ENCODE measurements around the gene CISH. TPM values are rescaled to one million over a fixed set of nuclear protein-coding genes. Genes with fewer than 3 reads are reported as not detected.
A peak's percentile ranks its signal among the peaks of the same experiment; 100 is the strongest.

Gene CISH, protein sequence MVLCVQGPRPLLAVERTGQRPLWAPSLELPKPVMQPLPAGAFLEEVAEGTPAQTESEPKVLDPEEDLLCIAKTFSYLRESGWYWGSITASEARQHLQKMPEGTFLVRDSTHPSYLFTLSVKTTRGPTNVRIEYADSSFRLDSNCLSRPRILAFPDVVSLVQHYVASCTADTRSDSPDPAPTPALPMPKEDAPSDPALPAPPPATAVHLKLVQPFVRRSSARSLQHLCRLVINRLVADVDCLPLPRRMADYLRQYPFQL
- 0.46 TPM in 1 of 2 replicates, not detected in the other for total RNA-seq (2014; rRNA removed; shearing (Covaris generic))

DNA sequence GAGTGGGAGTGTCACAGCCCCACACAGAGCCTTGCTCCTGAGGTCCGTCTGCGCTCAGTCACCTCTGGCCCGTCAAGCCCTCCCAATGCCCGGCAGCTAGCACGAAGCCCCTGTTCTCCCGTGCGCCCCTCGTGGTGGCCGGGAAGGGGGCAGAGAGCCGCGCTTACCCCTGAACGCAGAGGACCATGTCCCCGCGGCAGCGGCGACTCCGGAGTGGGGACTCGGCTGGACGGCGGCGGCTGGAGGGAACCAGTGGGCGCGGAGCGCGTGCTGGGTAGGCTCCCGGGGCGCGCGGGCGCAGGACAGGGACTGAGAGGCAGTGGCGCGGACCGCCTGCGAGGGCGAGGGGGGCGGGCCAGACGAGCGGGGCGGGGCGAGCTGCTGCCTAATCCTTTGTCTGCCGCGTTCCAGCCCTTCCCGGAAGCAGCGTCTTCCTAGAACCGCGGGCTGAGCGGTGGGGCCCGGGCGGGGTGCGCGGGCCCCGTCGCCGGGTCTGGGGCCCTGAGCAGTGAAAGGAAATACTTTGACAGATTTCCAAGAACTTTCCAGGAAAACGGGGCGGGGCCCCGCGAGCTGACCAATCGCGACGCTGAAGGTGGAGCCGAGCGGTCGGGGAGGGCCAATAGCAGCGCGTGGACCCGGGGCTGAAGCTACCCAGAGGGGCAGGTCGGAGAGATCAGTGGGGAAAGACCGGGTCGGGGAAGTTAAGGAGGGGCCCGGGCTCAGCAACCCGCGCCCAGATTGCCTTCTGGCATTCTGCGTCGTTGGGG lies at the start of gene CISH:
TSS of gene CISH (minus strand) at position 311 of the 770 bp plus-strand sequence. CDS start at position 187, 124 bp downstream.
- DNase-seq (ENCODE audit: low read depth): peak; percentile 89

DNA sequence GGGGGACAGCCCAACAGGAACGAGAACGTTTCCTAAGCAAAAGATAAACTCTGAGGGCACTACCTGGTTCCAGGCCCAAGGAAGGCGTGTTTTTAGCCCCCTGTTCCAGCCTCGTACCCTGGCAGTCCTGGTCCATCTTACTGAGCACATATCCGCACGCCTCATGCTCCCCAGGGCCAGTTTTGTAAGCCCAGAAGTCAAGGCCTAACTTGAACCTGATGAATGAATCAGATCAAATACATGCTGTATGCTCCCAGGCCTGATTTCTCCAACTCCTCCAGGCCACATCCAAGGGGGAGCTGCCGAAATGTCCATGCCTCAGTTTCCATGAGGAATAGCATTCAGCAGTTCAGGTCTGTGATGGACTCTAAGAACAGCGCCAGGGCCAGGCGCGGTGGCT lies 48.8 kb upstream of the CISH start:
- no peak for DNase-seq (ENCODE audit: low read depth)

DNA sequence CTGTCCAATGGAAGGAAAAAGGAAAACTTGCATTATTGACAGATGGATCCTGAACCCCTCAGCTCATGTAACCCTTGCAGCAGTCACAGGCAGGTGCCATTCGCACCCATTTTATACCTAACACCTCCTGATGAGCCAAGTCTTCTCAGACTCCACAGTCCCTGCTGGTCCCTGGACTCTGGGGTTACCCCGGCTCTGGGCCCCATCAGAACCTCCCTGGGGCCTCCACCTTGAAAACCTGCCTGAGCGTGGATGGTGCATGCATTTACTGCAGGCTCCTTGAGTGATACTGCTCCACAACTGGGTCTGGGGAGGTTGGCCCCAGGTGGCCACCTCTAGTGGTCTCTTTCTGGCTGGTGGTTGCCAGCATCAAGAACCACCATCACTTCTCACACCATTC lies 47.3 kb upstream of the CISH start:
- no peak for DNase-seq (ENCODE audit: low read depth)

DNA sequence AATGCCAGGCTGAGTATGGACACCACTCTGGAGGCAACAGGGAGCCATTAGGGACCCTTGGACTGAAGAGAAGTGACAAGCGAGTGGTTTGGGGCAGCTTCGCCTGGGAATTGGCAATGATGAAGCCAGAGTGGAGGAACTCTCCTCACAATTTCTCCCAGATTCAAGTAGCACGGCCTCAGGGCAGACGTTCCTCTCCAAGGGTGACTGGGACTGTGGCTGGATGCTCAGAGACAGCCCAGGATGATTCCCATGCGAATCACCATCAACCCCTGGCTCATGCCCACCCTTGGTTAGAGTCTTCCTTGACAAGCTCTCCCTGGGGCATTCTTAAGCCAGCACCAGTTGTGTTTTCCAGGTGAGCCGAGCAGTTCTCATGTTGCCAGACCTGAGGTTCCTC lies 46.8 kb upstream of the CISH start:
- peak; percentile 25 for DNase-seq (ENCODE audit: low read depth)

DNA sequence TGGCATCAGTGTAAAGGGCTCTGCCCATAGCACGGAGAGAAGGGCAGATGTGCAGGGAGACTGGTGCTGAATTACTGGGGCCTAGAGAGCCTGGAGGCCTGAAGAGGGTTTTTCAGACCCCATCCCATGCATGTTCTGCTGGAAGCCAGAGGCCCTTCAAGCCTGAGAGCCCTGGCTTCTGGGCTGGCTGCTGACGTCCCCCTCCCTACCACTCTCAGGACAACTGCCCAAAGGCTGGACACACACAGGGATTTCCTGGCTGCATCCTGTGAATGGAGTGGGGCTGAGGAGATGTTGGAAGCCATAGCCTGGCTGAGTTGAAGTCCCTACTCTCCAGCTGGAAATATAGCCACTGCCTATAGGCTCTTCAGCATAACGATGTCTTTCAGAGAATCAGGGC lies 46.2 kb upstream of the CISH start:
- DNase-seq (ENCODE audit: low read depth): no peak

DNA sequence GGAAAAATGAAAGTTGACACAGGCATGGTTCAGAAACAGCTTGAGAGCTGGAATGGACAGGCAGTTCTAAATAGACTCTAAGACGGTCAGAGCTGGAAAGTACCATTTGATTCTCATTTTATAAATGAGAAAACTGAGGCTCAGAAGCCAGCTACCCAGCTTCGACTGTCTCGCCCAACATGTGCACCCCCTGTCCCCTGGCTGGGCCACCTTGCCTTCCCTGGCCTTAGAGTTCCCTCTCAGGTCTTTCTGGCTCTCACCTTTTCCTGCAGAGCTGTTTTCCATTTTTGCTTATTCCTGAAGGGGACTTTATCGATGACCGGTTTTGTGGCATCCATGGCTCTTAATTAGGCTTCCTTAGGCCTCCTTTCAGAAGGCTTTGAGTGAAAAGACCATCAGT lies 45.8 kb upstream of the CISH start:
- DNase-seq (ENCODE audit: low read depth): no peak

DNA sequence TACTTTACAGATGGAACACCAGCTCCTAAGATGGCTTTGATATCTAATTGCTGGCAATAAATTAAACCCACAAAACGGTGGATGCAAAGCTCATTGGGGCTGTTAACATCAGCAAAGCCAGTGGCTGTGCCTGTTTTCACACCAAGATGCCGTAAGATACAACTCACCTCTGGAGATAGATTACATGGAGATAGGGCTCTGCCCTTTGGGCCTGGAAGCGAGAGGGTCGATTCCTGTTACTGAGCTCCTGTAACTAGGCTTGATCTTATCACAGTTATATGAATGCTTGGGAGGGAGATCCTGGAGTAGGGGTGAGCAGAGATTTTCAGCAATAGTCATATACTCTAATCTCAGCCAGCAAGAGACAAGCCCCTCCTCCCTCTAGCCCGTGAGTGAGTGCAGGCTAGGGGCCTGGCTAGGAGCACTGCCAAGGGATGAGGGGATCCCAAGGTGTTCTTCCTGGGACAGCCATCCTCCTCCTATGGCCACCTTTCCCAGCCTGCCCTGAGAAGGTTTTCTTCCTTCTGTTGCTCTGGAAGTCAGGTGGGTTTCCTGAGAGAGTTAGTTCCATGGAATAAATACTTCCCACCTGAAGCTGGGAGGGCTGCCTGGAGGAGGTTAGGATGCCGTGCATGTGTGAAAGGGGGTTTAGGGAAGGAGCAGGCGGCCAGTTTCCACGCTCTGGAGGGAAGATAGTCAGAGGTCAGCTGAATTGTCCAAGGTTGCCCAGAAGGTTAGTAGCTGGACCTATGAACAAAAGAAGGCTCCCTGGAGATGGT lies 45.0 kb upstream of the CISH start:
- no peak for DNase-seq (ENCODE audit: low read depth)

DNA sequence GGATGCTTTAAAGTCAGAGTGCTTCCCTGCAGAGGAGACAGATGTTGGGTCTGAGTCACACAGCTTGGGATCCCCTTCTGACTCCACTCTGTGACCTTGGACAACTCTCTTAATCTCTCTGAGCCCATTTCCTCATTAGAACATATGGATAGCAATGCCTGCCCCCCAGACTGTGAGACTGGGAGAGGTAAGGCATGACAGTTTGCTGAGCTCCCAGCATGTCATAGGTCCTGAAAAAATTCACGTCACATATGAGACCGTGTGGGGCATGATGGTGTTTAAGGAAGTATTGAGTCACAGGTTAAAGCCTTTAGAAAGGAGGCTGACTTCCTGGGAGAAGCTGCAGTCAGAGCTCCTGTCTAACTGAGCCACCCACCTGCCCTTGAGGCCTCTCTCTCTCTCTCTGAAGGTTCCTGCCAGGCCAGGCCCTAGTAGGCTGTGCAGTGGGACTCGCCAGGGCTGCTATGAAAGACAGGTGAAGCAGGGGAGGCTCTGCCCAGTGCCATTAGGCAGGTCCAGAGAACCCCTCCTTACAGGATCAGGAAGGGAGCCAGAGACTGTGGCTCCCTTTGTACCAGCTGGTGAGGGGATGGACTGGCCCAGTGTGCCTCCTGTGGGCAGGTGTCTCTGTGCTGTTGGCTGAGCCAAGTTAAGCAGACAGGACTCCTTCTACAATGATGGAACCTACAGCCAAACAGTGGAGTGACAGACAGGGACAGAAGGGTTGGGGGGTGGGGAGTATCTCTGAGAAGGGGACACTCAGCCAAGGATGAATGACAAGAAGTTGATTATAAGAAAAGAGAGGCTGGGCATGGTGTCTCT lies 43.6 kb upstream of the CISH start:
- DNase-seq (ENCODE audit: low read depth): no peak

DNA sequence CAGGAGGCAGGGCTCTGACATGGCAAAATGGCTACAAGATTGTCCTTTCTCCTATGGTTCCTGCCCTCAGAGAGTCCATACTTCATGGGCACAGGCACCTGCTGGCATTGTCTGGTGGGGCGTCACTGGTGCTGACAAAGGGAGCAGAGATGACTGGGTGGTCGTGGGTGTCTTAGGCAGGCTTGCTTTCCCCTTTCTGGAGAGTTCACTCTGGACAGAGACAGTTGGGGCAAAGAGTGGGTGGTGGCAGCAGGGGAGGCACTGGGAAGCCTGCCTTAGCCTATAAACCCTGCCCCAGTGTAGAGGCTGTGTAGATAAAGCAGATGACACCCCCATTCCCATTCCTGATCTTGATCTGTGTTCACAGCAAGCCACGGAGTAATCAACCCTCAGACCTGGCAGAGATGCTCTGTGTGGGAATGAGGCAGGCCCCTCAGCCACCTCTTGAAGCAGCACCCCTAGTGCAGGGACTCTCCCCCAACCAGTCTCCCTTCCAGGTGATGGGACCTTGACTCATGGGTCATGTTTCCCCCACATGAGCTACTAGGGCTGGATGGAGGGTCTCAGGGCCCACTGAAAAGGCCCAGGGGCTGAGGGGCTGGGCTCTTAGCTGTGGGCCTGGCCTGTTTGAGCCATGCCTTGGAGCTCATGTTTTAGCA lies 42.5 kb upstream of the CISH start:
- no peak for DNase-seq (ENCODE audit: low read depth)

DNA sequence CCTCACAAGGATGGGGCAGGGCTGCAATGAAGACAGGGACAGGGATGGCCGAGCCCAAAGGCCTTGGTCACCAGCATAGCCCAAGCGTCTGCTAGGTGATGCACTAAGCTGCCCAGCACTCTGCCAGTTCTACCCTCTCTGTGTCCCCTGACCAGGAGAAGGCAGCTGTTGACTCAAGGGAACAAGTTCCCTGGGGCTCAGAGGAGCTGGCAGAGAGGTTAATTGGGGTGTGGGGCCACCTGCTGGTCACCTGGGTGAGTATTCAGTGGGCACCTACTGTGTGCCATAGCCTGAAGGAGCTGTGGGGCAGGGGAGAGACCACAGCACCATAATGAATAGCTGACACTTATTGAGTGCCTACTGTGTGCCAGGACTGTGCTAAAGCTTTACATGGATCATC lies 41.1 kb upstream of the CISH start:
- DNase-seq (ENCODE audit: low read depth): peak; percentile 41

DNA sequence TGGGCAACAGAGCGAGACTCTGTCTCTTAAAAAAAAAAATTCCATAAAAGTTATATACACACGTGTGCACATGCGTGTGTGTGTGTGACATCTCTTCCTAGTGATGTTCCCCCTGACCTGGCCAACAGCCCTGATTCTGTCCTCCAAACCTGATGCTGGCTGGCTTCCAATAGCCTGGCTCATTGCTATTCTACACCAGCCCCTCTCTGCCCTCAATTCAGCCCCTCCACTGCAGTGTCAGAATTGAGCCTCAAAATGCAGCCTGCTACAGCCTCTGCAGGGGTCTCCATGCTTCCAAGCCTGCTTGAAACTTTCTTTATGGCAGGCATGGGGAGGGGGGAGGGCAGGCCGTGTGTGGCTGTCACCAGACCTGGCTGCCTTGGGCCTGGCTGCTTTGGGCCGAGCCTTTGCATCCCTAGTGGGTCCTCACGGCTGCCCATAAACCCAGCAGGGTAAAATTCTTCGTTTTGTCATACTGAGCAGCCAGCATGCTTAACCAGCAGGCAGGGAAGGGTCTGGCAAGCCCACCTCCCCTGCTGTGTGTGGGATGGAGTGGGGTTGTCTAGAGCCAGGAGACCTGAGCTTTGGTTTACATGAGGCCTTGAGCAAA lies 40.5 kb upstream of the CISH start:
- no peak for DNase-seq (ENCODE audit: low read depth)

DNA sequence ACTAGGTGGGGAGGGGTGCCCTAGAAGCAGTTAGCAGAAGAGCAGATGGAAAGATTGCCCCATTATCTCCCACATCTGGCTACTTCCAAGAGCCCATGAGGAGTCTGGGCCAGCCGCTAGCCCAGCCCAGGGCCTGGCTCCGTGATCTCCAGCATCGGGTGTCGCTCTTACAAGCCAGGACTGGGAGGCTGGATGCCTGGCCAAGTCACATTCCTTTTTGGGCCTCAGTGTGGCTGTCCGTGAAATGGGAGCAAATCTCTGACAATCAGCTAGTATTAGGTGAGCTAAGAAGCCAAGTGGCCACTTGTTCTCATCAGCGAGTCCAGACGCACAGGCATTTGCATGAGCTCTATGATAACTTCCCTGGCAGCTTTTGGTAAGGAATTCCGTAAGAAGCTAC lies 39.9 kb upstream of the CISH start:
- DNase-seq (ENCODE audit: low read depth): no peak

DNA sequence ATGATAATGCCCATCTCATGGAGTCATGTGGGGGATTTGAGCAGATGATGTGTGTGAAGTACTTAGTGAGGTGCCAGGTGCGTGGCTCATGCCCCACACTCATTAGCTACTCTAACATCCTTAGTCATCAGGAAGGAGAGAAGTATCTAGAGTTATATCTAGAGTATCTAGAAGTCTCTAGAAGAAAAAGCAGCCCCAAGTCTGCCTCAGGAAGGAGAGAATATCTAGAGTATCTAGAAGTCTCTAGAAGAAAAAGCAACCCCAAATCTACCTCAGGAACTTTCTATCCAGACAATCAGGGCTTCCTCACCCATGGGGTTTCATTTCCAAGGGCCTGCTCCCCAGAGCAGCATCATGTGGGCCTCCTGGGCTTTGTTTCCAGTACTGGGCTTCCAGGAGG lies 38.4 kb upstream of the CISH start:
- DNase-seq (ENCODE audit: low read depth): no peak

DNA sequence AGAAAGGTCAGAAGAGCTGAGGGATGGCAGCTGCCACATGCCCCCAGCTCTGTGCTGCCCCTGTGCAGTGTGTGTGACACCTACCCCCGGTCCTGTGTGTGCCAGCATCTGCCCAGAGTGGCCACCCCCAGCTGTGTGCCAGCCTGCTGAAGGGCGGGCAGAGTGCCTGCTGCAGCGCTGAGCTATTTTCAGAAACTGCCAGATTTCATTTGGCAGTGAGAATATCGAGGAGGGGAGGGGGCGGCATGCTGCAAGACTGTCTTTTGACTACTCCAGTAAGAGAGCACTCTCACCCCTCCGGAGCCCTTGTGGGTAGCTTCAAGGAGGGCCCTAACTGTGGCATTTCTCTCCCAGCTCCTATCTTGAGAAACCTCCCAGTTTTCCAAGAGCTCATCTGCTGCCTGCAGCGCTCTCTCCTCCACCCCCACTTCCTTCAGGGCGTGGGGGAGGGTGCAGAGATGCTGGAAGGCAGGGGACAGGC lies 37.9 kb upstream of the CISH start:
- DNase-seq (ENCODE audit: low read depth): no peak

DNA sequence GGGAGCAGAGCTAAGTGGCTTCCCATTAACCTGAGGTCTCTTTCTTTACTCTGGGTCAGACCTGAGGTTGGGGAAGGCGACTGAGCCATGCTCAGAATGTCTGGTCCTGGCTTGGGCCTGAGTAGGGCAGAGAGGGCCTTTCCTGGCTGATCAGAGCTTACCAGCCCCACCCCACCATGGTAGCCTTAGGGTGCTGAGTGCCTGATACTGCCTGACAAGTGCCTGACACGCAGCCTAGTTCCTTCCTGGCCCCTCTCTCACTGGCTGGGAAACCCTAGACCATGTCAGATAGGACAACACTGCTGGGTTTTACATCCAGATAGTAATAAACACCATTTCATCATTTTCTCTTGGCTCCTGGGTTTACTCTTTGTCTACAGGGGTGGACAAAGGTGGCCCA lies 37.4 kb upstream of the CISH start:
- DNase-seq (ENCODE audit: low read depth): no peak

DNA sequence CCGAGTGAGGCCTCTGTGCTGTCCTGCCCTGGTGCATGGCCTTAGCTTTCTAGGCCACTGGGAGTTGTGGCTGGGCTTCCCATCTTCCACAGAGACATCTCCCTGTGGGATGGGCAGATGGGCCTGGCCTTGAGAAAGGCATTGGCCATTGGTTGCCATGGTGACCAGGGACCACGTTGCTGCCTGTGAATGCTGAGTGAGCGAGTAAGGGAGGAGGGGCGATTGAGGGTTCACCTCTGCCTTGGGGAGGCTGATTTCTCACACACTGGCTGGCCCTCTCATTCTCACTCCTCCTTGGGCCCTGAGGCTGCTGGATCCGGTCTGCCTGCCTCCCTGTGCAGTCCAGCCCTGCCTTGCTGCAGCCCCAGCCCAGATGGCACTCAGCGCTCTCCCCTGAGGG lies 36.7 kb upstream of the CISH start:
- no peak for DNase-seq (ENCODE audit: low read depth)

DNA sequence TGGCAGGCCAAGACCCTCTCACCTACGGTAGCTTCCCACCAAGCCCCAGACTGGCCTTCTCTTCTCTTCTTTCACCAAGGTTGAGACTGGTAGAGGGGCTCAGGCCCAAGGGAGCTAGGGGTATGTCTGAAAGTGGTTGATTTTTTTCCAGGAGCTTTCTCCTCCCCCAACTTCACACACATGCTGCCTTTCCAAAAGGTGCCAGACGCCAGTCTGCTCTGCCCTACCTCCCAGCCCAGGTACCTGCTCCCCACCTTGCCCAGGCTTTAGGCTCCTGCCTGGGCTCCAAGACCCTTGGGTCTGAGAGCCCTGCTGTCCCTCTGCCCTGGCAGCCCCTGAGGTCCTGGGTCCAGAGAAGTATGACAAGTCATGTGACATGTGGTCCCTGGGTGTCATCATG lies 33.8 kb upstream of the CISH start:
- no peak for DNase-seq (ENCODE audit: low read depth)

DNA sequence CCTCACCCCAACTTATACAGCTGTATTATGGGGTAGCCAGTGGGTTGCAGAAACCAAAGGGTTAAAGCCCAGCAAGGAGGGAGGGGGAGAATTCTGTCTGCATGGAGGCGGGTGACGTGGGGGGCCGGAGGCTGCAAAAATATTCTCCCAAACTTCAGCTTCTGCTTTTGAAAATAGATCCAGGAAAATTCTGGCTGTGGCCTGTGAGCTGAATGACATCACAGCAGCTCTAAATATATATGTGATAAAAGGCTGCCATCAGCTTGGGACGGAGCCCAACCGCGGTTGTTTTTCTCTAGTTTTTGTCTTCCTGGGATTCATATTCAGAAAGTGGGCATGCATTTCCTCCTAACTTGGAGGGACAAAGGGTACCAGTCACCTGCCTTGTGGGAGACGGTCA lies 33.0 kb upstream of the CISH start:
- no peak for DNase-seq (ENCODE audit: low read depth)

DNA sequence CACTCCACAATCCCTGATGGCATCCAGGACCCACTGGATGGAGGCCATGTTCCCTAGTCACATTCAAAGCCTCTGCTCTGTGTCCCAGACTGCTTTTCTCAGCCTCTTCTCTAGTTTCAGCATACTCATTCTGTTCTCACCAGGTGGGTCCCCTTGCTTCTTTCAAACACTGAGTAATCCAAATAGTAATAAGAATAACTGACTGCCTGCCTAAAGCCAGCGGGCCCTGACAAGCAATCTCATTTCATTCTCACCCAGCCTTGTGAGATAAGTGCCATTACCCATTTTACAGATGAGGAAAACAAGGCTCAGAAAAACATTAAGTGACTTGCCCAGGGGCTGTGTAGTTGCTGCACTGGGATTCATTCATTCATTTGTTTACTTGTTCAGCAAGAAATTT lies 30.8 kb upstream of the CISH start:
- DNase-seq (ENCODE audit: low read depth): no peak

DNA sequence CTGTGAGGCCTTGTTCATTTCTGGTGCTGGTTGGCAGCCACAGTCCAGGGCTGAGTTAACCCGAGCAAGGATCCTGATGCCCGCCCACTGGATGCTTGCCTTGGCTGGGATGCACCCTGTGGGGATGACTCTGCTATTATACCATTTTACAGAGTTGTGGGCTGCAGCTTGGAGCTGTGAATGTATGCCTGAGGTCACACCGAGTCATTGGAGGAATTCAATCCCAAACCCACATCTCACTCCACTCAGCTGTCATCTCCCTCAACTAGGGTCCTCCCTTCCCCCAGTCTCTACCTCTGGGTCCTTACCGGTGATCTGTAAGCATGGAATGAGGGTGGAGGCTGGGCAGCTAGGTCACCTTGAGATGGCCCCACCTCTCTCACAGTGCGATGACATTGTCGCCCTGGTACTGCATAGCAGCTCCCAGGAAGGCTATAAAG lies 27.5 kb upstream of the CISH start:
- DNase-seq (ENCODE audit: low read depth): peak; percentile 79

DNA sequence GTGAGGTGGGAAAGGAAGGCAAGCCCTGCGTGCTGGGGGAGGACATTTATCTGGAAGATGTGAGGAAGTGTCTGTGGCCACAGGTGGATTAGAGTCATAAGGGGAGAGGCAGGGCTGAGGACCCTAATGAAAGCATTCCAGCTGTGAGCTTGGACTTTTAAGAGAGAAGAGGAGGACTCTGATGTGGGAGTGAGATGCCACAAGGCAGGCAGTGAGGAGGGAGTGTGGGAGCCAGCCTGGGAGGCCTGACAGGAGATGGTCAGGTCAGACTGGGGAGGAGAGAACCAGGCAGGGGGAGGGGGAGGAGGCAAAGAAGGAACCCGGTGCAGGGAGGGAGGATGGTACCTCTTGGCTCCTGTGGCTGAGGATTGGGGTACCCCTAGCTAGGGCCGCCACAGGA lies 26.4 kb upstream of the CISH start:
- no peak for DNase-seq (ENCODE audit: low read depth)
